ENCODE measurements around the gene TBC1D22A.

DNA sequence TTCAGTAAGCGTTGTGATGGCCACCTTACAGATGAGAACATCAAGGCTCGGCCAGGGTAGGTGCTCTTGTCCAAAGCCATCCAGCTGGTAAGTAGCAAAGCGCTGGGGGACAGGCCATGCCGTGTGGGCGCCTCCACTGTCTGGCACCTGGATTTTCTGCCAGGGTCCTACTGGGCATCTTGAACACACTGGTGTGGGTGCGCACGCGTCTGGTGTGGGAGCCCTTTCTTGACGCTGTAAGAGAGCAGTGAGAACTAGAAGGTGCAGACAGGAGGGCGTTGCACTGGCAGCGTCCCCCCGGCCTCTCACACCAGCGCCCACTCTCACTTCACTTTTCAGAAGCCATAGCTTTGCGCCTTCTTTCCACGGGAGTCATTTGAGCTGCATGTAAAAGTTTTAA, 296.6 kb downstream of the TBC1D22A start:
- TF ChIP-seq RCOR1 (IDR thresholded peaks at IDR 0.05; ENCODE audit: low read length) (no peak), TAF1 (IDR thresholded peaks at IDR 0.05; ENCODE audit: borderline replicate concordance, low read depth, low read length) (no peak), CTCF (IDR thresholded peaks at IDR 0.05) (no peak), GABPA (IDR thresholded peaks at IDR 0.05; ENCODE audit: low read depth) (no peak), EZH2phosphoT487 (IDR thresholded peaks at IDR 0.05; ENCODE audit: borderline replicate concordance, low read depth) (no peak), YY1 (IDR thresholded peaks at IDR 0.05; ENCODE audit: low read depth) (no peak), SIN3A (IDR thresholded peaks at IDR 0.05; ENCODE audit: borderline replicate concordance, low read depth, low read length) (no peak), RAD21 (IDR thresholded peaks at IDR 0.05; ENCODE audit: low read length) (no peak), MAX (IDR thresholded peaks at IDR 0.05; ENCODE audit: low read depth) (no peak), FOSL2 (IDR thresholded peaks at IDR 0.05; ENCODE audit: borderline replicate concordance, low read depth) (no peak), JUND (IDR thresholded peaks at IDR 0.05) (no peak), TEAD4 (IDR thresholded peaks at IDR 0.05; ENCODE audit: borderline replicate concordance, insufficient read depth) (no peak)
